Spleen (tissue), 7 donors: Measurements from ENCODE around the gene PTK6.
A peak's percentile ranks its signal among the peaks of the same experiment; 100 is the strongest.

Experiments used
- CTCF ChIP-seq, 11 experiments: fragments of 200-600 bp in 7 of 11; fragments of 450-650 bp in 4 of 11; sonication (generic) in 4 of 11; IDR thresholded peaks in 8 of 11; conservative IDR thresholded peaks in 3 of 11; 1 replicate in 7 of 11; 2 replicates in 4 of 11; pipeline versions ENCODE4 v1.4.0 to v1.8.0; 2016 to 2021; ENCODE audit warnings: antibody characterized with exemption in 11 of 11, inconsistent platforms in 4 of 11, mild to moderate bottlenecking in 1 of 11
- POLR2AphosphoS5 ChIP-seq, 3 donors: sonication (generic); formaldehyde crosslinking; IDR thresholded peaks; one replicate each; pipeline ENCODE4 v1.5.1; 2017; ENCODE audit warnings: antibody characterized with exemption in 3 of 3
- donor health status: DM: no; HTN: no; CAD: no; lungs with moderate emphysema.
- donor health status: DM: no; HTN: no; CAD: no.
- donor health status: DM: no; HTN: no; CAD: no.

GRCh38 chr20:63553933-63554290 is 16.7 kb upstream of the PTK6 start, which contains the start of gene FNDC11:
- TF ChIP-seq CTCF (IDR thresholded peaks at IDR 0.05 in 8 of 11, conservative IDR thresholded peaks at IDR 0.05 in 3 of 11) (no peak), POLR2AphosphoS5 (IDR thresholded peaks at IDR 0.05) (peak in 2 of 3 donors; percentile 35 to 53)
